GM19193 (cell line): Measurements from ENCODE around the gene PRKAG2.

Experiments used
- POLR2A ChIP-seq: IDR thresholded peaks from 4 replicates; pipeline ENCODE4 v1.6.1; 2011; ENCODE audit not compliant: insufficient read depth, insufficient read length; ENCODE audit errors: extremely low read depth

Gene PRKAG2

GRCh38 chr7:151517601-151518104 is 359.3 kb downstream of the PRKAG2 start:
- TF ChIP-seq POLR2A: no peak

GRCh38 chr7:151515276-151515565 is 361.7 kb downstream of the PRKAG2 start:
- no peak for TF ChIP-seq POLR2A

DNA sequence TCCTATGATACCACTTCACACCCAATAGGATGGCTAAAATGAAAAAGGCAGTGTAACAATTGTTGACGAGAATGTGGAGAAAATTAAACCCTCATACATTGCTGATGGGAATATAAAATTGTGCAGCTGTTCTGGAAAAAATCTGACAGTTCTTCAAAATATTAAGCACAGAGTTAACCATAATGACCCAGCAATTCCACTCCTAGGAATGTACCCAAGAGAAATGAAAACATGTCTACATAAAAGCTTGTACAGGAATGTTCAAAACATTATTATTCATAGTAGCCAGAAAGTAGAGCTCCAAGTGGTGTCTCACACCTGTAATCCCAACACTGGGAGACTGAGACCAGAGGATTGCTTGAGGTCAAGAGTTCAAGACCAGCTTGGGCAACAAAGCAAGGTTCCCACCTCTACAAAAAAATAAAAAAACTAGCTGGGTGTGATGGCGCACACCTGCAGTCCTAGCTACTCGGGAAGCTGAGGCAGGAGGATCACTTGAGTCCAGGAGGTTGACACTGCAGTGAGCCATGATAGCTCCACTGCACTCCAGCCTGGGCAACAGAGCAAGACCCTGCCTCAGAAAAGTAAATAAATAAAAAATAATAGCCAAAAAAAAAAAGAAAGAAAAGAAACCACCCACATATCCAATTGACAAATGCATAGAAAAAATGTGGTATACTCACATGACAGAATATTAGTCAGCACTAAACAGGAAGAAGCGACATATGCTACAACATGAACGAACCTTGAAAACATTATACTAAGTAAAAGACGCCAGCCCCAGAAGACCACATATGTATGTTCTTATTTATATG is 362.2 kb downstream of the PRKAG2 start:
- TF ChIP-seq POLR2A: no peak

- TF ChIP-seq POLR2A: no peak
Observed at GRCh38 chr7:151513133-151513532, 363.8 kb downstream of the PRKAG2 start.

DNA sequence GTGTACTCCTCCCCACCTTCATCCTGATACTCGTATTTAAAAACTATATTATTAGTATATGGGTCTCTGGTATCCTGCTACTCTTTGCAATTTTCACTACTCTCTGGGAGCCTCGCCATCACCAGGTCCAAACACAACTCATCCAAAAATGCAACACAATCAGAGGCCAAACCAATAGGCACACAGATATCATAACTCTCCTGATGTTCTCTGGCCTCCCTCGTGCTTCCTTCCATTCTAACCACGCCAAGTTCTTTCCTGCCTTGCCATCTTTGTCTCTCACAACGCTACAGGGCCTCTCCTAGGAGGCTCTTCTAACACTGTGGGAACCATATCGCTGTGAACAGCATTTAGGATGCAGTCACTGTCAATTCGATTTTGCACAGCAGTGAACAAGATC is 364.6 kb downstream of the PRKAG2 start:
- no peak for TF ChIP-seq POLR2A

DNA sequence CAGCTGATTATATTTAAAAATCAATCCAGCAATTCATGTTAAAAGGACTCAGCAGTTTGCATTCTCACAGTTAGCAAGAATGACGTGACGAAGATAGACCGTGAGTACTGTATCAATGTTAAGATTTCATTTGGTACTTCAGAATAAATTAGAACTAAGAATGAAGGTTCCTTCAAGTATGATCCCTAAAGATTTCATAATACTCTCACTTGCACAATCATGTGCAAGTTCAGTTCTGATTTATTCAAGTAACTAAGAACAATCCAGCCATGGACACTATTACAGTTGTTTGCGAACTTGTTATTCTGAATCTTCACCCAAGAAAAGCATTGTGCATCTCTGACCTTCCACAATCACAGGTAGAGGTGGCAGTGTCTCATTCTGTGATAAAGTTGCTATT is 365.0 kb downstream of the PRKAG2 start:
- TF ChIP-seq POLR2A: no peak

DNA sequence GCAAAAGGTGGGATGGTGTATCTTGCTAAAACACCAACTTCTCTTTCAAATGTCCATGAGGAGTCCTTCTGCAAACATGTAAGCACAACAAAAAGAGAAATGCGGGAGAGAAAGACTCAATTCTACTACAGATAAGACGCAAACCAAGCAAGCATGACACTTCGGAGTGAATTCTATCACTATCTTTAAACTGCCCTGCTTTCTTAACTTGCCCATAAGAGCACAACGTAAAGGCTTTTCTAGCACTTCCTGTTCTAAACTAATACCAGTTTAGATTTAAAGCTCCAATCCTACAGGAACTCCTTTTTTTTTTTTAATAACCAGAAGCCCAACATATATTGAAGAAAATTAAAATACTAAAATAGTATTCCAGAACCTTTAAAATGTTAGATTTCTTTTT is 365.6 kb downstream of the PRKAG2 start:
- no peak for TF ChIP-seq POLR2A

DNA sequence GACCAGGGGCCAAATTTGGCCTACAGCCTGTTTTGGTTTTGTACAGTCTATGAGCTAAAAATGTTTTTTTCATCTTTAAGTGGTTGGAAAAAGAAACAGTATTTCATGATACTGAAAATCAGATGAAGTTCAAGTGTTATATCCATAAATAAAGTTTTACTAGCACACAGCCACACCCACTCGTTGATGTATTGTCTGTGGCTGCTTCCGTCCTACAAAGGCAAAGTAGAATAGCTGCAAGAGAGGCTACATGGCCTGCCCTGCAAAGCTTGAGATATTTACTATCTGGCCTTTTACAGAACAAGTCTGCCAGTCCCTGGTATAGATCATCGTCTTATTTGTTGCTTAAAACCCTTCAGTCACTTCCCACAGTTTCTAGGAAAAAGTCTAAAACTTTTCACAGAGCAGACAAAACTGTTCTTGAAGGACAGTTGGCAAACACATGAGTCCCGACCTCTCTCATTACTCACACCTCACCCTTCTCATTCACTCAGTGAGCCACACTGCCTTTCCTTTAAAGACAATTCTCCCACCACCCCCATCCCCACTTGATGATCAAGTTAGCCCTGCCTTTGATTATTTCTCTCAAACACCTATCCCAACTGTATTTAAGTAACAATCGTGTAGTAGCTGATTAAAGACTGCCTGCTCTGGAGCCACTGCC is 367.1 kb downstream of the PRKAG2 start:
- TF ChIP-seq POLR2A: no peak

GRCh38 chr7:151508991-151509390 is 367.9 kb downstream of the PRKAG2 start:
- TF ChIP-seq POLR2A: no peak

- no peak for TF ChIP-seq POLR2A
Observed at GRCh38 chr7:151507806-151508205, 369.1 kb downstream of the PRKAG2 start.

GRCh38 chr7:151506901-151507382 is 370.0 kb downstream of the PRKAG2 start:
- no peak for TF ChIP-seq POLR2A
